ENCODE measurements around the gene ASPG. TPM values are rescaled to one million over a fixed set of nuclear protein-coding genes. Genes with fewer than 3 reads are reported as not detected.

ASPG gene
- total RNA-seq, 1 experiment from 2014 or later, result 0.22 TPM

DNA sequence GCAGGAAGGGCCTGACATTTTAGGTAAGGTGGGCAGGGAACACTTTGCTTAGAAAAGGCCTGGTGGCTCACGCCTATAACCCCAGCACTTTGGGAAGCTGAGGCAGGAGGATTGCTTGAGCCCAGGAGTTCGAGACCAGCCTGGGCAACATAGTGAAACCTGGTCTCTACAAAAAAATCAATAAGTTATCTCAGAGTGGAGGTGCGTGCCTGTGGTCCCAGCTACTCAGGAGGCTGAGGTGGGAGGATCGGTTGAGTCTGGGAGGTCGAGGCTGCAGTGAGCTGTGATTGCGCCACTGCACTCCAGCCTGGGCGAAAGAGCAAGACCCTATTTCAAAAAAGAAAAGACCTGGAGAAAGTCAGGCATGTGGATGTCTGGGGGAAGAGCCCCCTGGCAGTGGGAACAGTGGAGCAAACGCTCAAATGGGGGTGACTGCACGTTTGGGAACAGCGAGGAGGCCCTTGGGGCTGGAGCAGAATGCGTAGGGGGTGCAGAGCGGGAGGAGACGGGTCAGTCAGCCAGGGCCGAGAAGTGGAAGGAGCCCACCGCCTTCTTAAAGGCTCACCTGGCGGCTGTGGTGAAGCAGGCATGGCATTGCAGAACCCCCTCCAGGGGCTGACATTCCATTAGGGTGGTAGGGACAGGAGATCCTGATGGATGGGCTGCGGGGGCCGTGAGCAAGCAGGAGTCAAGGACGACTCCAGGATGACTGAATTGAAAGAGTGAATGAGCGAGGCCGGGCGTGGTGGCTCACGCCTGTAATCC is 46.6 kb downstream of the ASPG start:
- no peaks in the 10 kb centered on the region for H3K4me1 ChIP-seq (ENCODE audit: insufficient read depth, low read length)
- H3K27ac ChIP-seq (ENCODE audit: low read length), result no peak overlapping the region
- ChIA-PET POLR2A (ENCODE audit: unreplicated experiment) (interaction anchor here (0.5 kb wide), 1 partner anchor 479 kb away, joined by 4 read pairs; no protein-coding TSS in a partner anchor), CTCF (interaction anchor here (2.0 kb wide), 1 partner anchor 54 kb away, joined by 8 read pairs; no protein-coding TSS in a partner anchor)
- no peaks in the 10 kb centered on the region for H3K36me3 ChIP-seq (ENCODE audit: low read depth, low read length)
- ATAC-seq, result no peak
- H2AFZ ChIP-seq (ENCODE audit: low read length), result no peak overlapping the region
- H3K4me3 ChIP-seq (ENCODE audit: low read length), result no peak overlapping the region
- no peak for DNase-seq
- no peak overlapping the region for H3K9ac ChIP-seq (ENCODE audit: low read length)
- no peaks in the 10 kb centered on the region for H3K9me2 ChIP-seq (replicated peaks; ENCODE audit: low read length)
- TF ChIP-seq, protein P1, sequence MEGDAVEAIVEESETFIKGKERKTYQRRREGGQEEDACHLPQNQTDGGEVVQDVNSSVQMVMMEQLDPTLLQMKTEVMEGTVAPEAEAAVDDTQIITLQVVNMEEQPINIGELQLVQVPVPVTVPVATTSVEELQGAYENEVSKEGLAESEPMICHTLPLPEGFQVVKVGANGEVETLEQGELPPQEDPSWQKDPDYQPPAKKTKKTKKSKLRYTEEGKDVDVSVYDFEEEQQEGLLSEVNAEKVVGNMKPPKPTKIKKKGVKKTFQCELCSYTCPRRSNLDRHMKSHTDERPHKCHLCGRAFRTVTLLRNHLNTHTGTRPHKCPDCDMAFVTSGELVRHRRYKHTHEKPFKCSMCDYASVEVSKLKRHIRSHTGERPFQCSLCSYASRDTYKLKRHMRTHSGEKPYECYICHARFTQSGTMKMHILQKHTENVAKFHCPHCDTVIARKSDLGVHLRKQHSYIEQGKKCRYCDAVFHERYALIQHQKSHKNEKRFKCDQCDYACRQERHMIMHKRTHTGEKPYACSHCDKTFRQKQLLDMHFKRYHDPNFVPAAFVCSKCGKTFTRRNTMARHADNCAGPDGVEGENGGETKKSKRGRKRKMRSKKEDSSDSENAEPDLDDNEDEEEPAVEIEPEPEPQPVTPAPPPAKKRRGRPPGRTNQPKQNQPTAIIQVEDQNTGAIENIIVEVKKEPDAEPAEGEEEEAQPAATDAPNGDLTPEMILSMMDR (conservative IDR thresholded peaks at IDR 0.05; ENCODE audit: low read depth, low read length), result no peak
- TF ChIP-seq EZH2phosphoT487 (IDR thresholded peaks at IDR 0.05; ENCODE audit: borderline replicate concordance, low read length), result no peak
- no peak for TF ChIP-seq EZH2 (IDR thresholded peaks at IDR 0.05; ENCODE audit: low read length, unreplicated experiment)
- intact Hi-C loops (cut with micrococcal nuclease), result loop anchor here (1.0 to 10.0 kb wide), 3 partner anchors 37 to 513 kb away; no protein-coding TSS in a partner anchor
- H3K27me3 ChIP-seq (ENCODE audit: low read length), result peaks cover 32% of the 10 kb centered on the region
- H3K4me2 ChIP-seq (ENCODE audit: low read length), result no peak overlapping the region
- no peaks in the 10 kb centered on the region for H4K20me1 ChIP-seq (ENCODE audit: low read length)
- no TSS peak for BruUV-seq (replicated peaks)
- H3K79me2 ChIP-seq (ENCODE audit: low read length), result no peaks in the 10 kb centered on the region
- 0 out of 2 replicates have a peak, but pooled peaks cover 4% of the 10 kb centered on the region for H3K9me3 ChIP-seq (ENCODE audit: low read length)
- no peaks in the 10 kb centered on the region for H3F3A ChIP-seq (ENCODE audit: low read length, unreplicated experiment)

DNA sequence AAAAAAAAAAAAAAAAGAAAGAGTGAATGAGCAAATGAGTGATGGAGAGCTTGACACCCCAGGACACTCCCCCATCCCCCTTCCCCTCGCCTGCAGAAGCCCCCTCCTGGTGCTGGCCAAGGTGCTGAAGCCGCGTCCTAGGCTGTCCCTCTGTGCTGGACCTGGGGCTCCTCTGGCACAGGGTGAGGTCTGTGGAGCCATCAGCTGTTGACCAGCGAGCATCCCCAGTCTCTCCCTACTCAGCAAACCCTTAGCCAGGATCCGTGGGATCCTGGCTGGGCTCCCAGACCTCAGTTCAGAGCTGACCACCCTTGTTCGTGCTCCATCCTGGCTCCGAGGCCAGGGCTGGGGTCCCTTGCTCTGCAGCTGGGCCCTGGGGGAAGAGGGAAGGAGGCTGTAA is 47.5 kb downstream of the ASPG start:
- no TSS peak for BruUV-seq (replicated peaks)
- DNase-seq (no peak), ATAC-seq (no peak)
- Histone ChIP-seq H2AFZ (ENCODE audit: low read length) (no peak overlapping the region), H3K4me2 (ENCODE audit: low read length) (no peak overlapping the region), H3K9ac (ENCODE audit: low read length) (no peak overlapping the region), H3K4me3 (ENCODE audit: low read length) (no peak overlapping the region), H3K27ac (ENCODE audit: low read length) (no peak overlapping the region), H3K79me2 (ENCODE audit: low read length) (no peaks in the 10 kb centered on the region), H3K27me3 (ENCODE audit: low read length) (peaks cover 36% of the 10 kb centered on the region), H3K4me1 (ENCODE audit: insufficient read depth, low read length) (peaks cover 3% of the 10 kb centered on the region; the same call in 1 of the 2 replicates), H3K9me3 (ENCODE audit: low read length) (0 out of 2 replicates have a peak, but pooled peaks cover 4% of the 10 kb centered on the region), H3F3A (ENCODE audit: low read length, unreplicated experiment) (no peaks in the 10 kb centered on the region), H3K9me2 (replicated peaks; ENCODE audit: low read length) (no peaks in the 10 kb centered on the region), H4K20me1 (ENCODE audit: low read length) (no peaks in the 10 kb centered on the region), H3K36me3 (ENCODE audit: low read depth, low read length) (no peaks in the 10 kb centered on the region)
- ChIA-PET CTCF (interaction anchor here (2.0 kb wide), 1 partner anchor 55 kb away, joined by 8 read pairs; no protein-coding TSS in a partner anchor), POLR2A (ENCODE audit: unreplicated experiment) (interaction anchor here (0.5 kb wide), 1 partner anchor 478 kb away, joined by 4 read pairs; no protein-coding TSS in a partner anchor)
- TF ChIP-seq EZH2phosphoT487 (IDR thresholded peaks at IDR 0.05; ENCODE audit: borderline replicate concordance, low read length) (no peak), EZH2 (IDR thresholded peaks at IDR 0.05; ENCODE audit: low read length, unreplicated experiment) (no peak)
- TF ChIP-seq, protein P1 (conservative IDR thresholded peaks at IDR 0.05; ENCODE audit: low read depth, low read length), result no peak
- intact Hi-C loops (cut with micrococcal nuclease), result loop anchor here (10.0 kb wide), 1 partner anchor 512 kb away; no protein-coding TSS in a partner anchor

All from PC-3 (cell line).